ENCODE measurements around the gene SMC5.

The SMC5 gene

DNA sequence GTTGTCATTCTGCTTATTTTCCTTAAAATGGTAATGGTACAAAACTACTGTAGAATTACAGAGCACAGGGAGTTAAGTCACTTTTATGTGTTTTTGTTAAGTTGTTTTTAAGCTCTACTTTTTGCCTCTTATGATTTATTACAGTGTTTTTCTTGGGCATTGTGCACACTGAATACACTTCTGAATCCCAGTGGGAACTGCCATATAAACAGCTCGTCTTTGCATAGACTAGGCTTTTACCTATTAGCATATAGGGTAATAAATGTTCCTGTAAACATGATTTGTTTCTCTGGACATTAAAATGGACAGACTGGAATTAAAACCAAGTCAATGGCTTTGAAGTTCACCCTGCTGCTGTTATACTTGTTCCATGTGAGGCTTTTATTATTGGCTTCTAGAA lies 143.4 kb downstream of the SMC5 start:
- ChIA-PET CTCF (interaction anchor here (0.5 to 0.6 kb wide), 2 partner anchors 12 to 1301 kb away, joined by 3 read pairs; no protein-coding TSS in a partner anchor), POLR2A (ENCODE audit: low non-redundant PET) (no interaction called here)
- no peak for DNase-seq (ENCODE audit: low spot score)
- no peak overlapping the region for H3K27ac ChIP-seq
- TF ChIP-seq, protein P1, sequence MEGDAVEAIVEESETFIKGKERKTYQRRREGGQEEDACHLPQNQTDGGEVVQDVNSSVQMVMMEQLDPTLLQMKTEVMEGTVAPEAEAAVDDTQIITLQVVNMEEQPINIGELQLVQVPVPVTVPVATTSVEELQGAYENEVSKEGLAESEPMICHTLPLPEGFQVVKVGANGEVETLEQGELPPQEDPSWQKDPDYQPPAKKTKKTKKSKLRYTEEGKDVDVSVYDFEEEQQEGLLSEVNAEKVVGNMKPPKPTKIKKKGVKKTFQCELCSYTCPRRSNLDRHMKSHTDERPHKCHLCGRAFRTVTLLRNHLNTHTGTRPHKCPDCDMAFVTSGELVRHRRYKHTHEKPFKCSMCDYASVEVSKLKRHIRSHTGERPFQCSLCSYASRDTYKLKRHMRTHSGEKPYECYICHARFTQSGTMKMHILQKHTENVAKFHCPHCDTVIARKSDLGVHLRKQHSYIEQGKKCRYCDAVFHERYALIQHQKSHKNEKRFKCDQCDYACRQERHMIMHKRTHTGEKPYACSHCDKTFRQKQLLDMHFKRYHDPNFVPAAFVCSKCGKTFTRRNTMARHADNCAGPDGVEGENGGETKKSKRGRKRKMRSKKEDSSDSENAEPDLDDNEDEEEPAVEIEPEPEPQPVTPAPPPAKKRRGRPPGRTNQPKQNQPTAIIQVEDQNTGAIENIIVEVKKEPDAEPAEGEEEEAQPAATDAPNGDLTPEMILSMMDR (conservative IDR thresholded peaks at IDR 0.05; ENCODE audit: low read depth), result no peak

DNA sequence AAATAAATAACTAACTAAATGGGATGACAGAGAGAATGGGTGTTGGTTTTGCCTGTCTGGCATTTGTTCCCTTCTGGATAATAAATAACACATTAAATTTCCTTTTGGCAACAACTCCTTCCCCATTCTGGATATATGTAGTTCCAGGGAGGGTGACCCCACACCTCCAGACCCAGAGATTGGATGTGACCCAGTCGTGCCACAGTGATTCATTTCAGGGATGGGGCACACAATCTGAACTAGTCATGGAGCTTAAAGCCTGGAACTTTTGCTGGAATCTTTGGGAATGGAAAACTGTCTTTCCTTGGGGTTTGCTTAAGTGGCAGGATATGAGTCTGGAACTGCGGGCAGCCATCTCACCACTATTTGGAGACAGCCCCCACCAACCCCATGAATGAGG lies 144.4 kb downstream of the SMC5 start:
- ChIA-PET CTCF (interaction anchor here (0.6 to 1.1 kb wide), 2 partner anchors 199 to 1839 kb away, joined by 3 read pairs; no protein-coding TSS in a partner anchor), POLR2A (ENCODE audit: low non-redundant PET) (interaction anchor here (0.6 to 0.8 kb wide), 2 partner anchors 9 to 70 kb away, joined by 4 to 5 read pairs; no protein-coding TSS in a partner anchor)
- peak overlapping the region; percentile 48 for H3K27ac ChIP-seq
- TF ChIP-seq, protein P1 (conservative IDR thresholded peaks at IDR 0.05; ENCODE audit: low read depth), result no peak
- DNase-seq (ENCODE audit: low spot score), result no peak

DNA sequence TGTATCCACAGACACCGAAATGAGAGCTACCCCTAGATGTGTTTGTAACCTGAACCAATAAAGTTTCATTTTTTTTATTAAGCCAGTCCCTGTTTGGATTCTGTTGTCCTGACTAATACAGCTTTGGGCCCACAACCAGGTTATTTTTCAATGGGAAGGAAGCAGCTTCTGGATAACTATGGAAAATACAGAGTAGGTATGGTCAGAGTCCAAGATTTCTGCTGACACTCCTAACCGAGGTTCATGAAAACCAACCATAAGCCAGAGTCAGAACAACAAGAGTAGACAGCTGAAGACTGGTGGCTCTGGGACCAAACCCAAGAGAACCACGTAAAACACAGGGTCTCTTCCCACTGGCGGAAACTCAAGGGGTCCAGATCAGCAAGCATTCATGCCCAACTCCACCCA lies 144.8 kb downstream of the SMC5 start:
- TF ChIP-seq, protein P1 (conservative IDR thresholded peaks at IDR 0.05; ENCODE audit: low read depth), result no peak
- POLR2A ChIA-PET (ENCODE audit: low non-redundant PET), result interaction anchor here (0.6 kb wide), 1 partner anchor 70 kb away, joined by 5 read pairs; no protein-coding TSS in a partner anchor
- H3K27ac ChIP-seq, result peak overlapping the region; percentile 48
- no peak for DNase-seq (ENCODE audit: low spot score)
- CTCF ChIA-PET, result interaction anchor here (0.6 to 1.1 kb wide), 5 partner anchors 13 to 1839 kb away, joined by 3 to 5 read pairs (median 3); no protein-coding TSS in a partner anchor

DNA sequence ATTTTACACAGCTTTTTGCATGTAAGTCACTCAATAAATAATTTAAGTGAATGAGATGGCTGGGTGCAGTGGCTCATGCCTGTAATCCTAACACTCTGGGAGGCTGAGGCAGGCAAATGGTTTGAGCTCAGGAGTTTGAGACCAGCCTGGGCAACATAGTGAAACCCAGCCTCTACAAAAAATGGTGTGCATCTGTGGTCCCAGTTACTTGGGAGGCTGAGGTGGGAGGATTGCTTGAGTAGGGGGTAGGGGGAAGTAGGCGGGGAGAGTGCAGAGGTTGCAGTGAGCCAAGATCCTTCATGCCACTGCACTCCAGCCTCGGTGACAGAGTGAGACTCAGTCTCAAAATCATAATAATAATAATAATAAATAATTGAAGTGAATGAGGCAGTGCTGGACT lies 145.5 kb downstream of the SMC5 start:
- ChIA-PET POLR2A (ENCODE audit: low non-redundant PET) (no interaction called here), CTCF (interaction anchor here (0.6 to 1.1 kb wide), 5 partner anchors 12 to 198 kb away, joined by 3 to 5 read pairs (median 3); no protein-coding TSS in a partner anchor)
- TF ChIP-seq, protein P1 (conservative IDR thresholded peaks at IDR 0.05; ENCODE audit: low read depth), result no peak
- DNase-seq (ENCODE audit: low spot score), result no peak
- H3K27ac ChIP-seq, result no peak overlapping the region; the same call in 1 of the 2 replicates

Measured in RWPE1 (cell line).